Spleen (tissue), 7 donors: ENCODE data around the gene CCDC66.

Source experiments
- POLR2AphosphoS5 ChIP-seq, 3 donors: sonication (generic); formaldehyde crosslinking; IDR thresholded peaks; one replicate each; pipeline ENCODE4 v1.5.1; 2017; ENCODE audit warnings: antibody characterized with exemption in 3 of 3
- TF ChIP-seq, protein P1 (sequence below), 11 experiments: fragments of 200-600 bp in 7 of 11; fragments of 450-650 bp in 4 of 11; sonication (generic) in 4 of 11; IDR thresholded peaks in 8 of 11; conservative IDR thresholded peaks in 3 of 11; 1 replicate in 7 of 11; 2 replicates in 4 of 11; pipeline versions ENCODE4 v1.4.0 to v1.8.0; 2016 to 2021; ENCODE audit warnings: antibody characterized with exemption in 11 of 11, inconsistent platforms in 4 of 11, mild to moderate bottlenecking in 1 of 11
- donor health status: DM: no; HTN: no; CAD: no; lungs with moderate emphysema.
- donor health status: DM: no; HTN: no; CAD: no.
- donor health status: DM: no; HTN: no; CAD: no.

DNA sequence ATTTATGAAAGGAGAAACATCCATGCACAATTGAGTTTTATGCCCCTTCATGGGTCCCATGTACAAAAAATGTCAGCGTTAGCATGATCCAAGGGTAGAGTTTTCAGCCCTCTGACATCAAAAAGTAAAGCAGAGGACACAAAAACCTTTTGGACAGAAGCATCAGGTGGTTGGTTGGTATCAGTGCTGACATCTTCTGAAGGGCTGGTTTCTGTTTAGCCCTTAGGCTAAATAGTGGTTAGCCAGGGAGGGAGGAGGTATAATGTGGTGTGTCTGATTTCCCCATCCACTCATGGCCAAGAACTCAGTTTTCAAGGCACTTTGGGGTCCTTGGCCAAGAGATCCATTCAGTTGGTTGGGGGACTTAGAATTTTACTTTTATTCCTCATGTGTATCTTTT lies 16.5 kb downstream of the CCDC66 start:
- TF ChIP-seq, protein P1, sequence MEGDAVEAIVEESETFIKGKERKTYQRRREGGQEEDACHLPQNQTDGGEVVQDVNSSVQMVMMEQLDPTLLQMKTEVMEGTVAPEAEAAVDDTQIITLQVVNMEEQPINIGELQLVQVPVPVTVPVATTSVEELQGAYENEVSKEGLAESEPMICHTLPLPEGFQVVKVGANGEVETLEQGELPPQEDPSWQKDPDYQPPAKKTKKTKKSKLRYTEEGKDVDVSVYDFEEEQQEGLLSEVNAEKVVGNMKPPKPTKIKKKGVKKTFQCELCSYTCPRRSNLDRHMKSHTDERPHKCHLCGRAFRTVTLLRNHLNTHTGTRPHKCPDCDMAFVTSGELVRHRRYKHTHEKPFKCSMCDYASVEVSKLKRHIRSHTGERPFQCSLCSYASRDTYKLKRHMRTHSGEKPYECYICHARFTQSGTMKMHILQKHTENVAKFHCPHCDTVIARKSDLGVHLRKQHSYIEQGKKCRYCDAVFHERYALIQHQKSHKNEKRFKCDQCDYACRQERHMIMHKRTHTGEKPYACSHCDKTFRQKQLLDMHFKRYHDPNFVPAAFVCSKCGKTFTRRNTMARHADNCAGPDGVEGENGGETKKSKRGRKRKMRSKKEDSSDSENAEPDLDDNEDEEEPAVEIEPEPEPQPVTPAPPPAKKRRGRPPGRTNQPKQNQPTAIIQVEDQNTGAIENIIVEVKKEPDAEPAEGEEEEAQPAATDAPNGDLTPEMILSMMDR (IDR thresholded peaks at IDR 0.05 in 8 of 11, conservative IDR thresholded peaks at IDR 0.05 in 3 of 11), result no peak
- no peak for TF ChIP-seq POLR2AphosphoS5 (IDR thresholded peaks at IDR 0.05)
